Nephron progenitor cell (in vitro differentiated cells): Measurements from ENCODE around the gene RNF175.

Experiments
- DNase-seq: peaks from one replicate; pipeline ENCODE4 v3.0.0; 2021
- H3K27ac Mint-ChIP-seq: 2 replicates; pipeline ENCODE4 v1.8.0; 2021; ENCODE audit warnings: mild to moderate bottlenecking, moderate library complexity, mixed read lengths
- H3K27me3 Mint-ChIP-seq: 2 replicates; pipeline ENCODE4 v1.8.0; 2021; ENCODE audit warnings: mild to moderate bottlenecking, low read depth, mixed read lengths; ENCODE audit not compliant: poor library complexity
- H3K36me3 Mint-ChIP-seq: 2 replicates; pipeline ENCODE4 v1.8.0; 2021; ENCODE audit warnings: low read depth, mixed read lengths
- H3K4me1 Mint-ChIP-seq: 2 replicates; pipeline ENCODE4 v1.8.0; 2021; ENCODE audit warnings: mixed read lengths
- H3K4me3 Mint-ChIP-seq: 2 replicates; pipeline ENCODE4 v1.8.0; 2021; ENCODE audit warnings: mild to moderate bottlenecking, moderate library complexity, mixed read lengths
- H3K9me3 Mint-ChIP-seq: 2 replicates; pipeline ENCODE4 v1.8.0; 2021; ENCODE audit warnings: mild to moderate bottlenecking, moderate library complexity, mixed read lengths
- TF ChIP-seq, protein P1 (sequence below): fragments of 200-600 bp; sonication (generic); IDR thresholded peaks from 2 replicates; pipeline ENCODE4 v1.5.0; 2021; ENCODE audit warnings: antibody characterized with exemption

RNF175 gene

DNA sequence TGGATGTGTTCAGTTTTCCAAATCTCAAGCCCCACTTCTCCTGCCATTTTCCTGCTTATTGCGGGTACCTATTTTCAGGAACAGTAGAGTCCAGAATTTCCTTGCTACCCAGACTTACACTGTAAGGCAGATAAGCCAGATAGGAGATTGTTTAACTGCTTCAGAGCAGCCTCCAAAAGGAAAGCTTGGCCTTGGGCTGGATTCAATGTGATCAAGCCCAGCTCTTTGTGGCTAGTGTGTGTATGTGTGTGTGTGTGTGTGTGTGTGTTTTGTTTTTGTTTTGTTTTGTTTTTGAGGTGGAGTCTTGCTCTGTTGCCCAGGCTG is 34.0 kb downstream of the RNF175 start:
- peaks cover 10% of the 10 kb centered on the region for H3K27me3 Mint-ChIP-seq
- no peak for DNase-seq
- TF ChIP-seq, protein P1, sequence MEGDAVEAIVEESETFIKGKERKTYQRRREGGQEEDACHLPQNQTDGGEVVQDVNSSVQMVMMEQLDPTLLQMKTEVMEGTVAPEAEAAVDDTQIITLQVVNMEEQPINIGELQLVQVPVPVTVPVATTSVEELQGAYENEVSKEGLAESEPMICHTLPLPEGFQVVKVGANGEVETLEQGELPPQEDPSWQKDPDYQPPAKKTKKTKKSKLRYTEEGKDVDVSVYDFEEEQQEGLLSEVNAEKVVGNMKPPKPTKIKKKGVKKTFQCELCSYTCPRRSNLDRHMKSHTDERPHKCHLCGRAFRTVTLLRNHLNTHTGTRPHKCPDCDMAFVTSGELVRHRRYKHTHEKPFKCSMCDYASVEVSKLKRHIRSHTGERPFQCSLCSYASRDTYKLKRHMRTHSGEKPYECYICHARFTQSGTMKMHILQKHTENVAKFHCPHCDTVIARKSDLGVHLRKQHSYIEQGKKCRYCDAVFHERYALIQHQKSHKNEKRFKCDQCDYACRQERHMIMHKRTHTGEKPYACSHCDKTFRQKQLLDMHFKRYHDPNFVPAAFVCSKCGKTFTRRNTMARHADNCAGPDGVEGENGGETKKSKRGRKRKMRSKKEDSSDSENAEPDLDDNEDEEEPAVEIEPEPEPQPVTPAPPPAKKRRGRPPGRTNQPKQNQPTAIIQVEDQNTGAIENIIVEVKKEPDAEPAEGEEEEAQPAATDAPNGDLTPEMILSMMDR = no peak
- no peaks in the 10 kb centered on the region for H3K4me1 Mint-ChIP-seq
- no peak overlapping the region for H3K27ac Mint-ChIP-seq
- no peaks in the 10 kb centered on the region for H3K9me3 Mint-ChIP-seq
- no peaks in the 10 kb centered on the region for H3K36me3 Mint-ChIP-seq
- no peak overlapping the region for H3K4me3 Mint-ChIP-seq

GRCh38 chr4:153725136-153725830 is 34.5 kb downstream of the RNF175 start:
- TF ChIP-seq, protein P1 = no peak
- H3K4me3 Mint-ChIP-seq = no peak overlapping the region
- H3K36me3 Mint-ChIP-seq = no peaks in the 10 kb centered on the region
- no peak for DNase-seq
- no peak overlapping the region for H3K27ac Mint-ChIP-seq
- H3K4me1 Mint-ChIP-seq = no peaks in the 10 kb centered on the region
- no peaks in the 10 kb centered on the region for H3K9me3 Mint-ChIP-seq
- H3K27me3 Mint-ChIP-seq = peaks cover 10% of the 10 kb centered on the region

DNA sequence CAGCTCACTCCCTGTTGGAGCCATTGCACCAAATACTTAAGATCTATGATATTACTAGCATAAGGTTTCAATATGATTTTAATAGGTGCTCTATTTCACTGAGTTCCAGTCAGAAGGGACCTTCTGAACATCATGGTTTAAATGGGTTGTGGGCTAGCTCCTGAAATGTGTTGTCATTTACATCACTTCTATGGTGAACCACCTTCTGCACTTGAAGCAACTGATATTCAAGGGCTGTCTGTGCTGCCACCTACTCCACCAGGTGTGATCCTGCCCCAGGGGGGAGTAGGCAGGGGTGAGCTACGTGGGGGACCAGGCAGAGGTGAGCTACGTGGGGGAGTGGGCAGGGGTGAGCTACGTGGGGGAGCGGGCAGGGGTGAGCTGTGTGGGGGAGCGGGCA is 35.2 kb downstream of the RNF175 start:
- H3K4me3 Mint-ChIP-seq = no peak overlapping the region

GRCh38 chr4:153722036-153722435 is 37.8 kb downstream of the RNF175 start:
- DNase-seq = no peak
- H3K9me3 Mint-ChIP-seq = no peaks in the 10 kb centered on the region
- peaks cover 10% of the 10 kb centered on the region for H3K27me3 Mint-ChIP-seq
- no peaks in the 10 kb centered on the region for H3K4me1 Mint-ChIP-seq
- H3K27ac Mint-ChIP-seq = no peak overlapping the region
- TF ChIP-seq, protein P1 = no peak
- H3K4me3 Mint-ChIP-seq = no peak overlapping the region
- H3K36me3 Mint-ChIP-seq = peaks cover 6% of the 10 kb centered on the region

More for the DNA sequence above, 35.2 kb downstream of the RNF175 start:
- no peak for DNase-seq
- Mint-ChIP-seq H3K27ac (no peak overlapping the region), H3K9me3 (no peaks in the 10 kb centered on the region), H3K36me3 (no peaks in the 10 kb centered on the region), H3K27me3 (peaks cover 10% of the 10 kb centered on the region), H3K4me1 (no peaks in the 10 kb centered on the region)
- TF ChIP-seq, protein P1 = no peak

DNA sequence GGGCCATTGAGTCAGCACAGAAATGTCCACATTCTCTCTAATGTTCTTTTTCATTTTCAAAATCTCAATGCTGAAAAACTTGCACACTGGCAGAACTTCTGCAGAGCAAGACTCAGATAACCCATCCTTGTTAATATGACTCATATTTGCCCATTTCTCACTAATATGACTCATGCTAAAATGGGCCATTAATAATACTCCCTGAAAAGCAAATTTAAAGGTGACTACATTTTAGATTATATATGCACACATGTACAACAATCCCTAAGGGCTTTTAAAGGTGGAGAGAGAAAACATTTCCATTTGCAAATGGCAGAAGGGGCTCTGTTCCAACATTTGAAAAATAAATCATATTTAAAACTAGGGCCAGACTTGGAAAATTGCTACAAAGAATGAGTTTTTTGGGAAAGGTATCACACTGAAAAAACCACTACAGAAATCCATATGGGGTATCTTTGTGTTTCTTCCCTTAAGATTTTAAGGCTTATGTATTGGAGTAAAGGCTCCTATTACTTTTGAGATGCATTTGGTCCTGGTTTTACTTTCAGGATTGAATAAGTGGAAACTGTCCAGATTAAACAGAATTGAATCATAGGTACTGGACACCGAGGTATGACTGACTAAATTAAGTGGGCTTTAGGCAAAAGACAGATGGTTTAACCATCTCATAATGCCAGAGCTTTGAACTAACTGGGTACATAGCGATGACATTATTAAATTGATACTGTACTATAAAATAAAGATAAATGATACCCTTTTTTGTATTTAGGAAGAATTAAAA is 45.8 kb downstream of the RNF175 start:
- TF ChIP-seq, protein P1 = no peak
- no peaks in the 10 kb centered on the region for H3K4me1 Mint-ChIP-seq
- DNase-seq = no peak
- no peak overlapping the region for H3K27ac Mint-ChIP-seq
- H3K4me3 Mint-ChIP-seq = no peak overlapping the region
- peaks cover 10% of the 10 kb centered on the region for H3K27me3 Mint-ChIP-seq
- peaks cover 3% of the 10 kb centered on the region for H3K36me3 Mint-ChIP-seq
- H3K9me3 Mint-ChIP-seq = no peaks in the 10 kb centered on the region
